Cardiac fibroblast (primary cell): ENCODE data around the gene CACFD1.

Source experiments
- DNase-seq, 2 donors: peaks; one replicate each; pipeline versions ENCODE4 v3.0.0 to v3.0.0-alpha.2; 2010; ENCODE audit warnings: low read depth in 2 of 2
- H3K4me3 ChIP-seq, 2 donors: replicated peaks in 1 of 2; 1 replicate in 1 of 2; 2 replicates in 1 of 2; pipeline ENCODE4 v1.5.1; 2011; ENCODE audit warnings: low read depth in 2 of 2, low read length in 2 of 2, mild to moderate bottlenecking in 2 of 2, moderate library complexity in 1 of 2
- TF ChIP-seq, protein P1 (sequence below): IDR thresholded peaks from one replicate; pipeline ENCODE4 v1.5.1; 2011; ENCODE audit warnings: low read depth, mild to moderate bottlenecking, low read length, inconsistent platforms

Gene CACFD1

DNA sequence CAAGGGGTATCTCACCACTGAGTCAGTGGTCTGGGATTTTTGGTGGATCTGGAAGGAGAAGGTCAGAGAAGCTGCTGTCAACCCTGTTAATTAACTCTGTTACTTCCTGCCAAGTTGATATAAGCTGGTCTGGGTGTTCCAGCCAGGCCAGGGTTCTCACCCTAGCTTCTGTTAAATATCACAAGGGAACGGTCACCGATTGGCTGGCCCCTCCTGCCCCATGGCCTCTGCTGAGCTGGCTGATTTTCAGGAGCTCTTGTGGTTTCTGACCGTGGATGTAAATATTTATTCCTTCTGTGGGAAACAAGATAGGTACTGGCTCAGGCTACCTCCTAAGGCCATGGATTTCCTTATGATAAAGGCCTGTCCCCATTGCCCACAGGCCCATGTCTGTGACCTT is 36.6 kb upstream of the CACFD1 start:
- H3K4me3 ChIP-seq: no peak overlapping the region
- TF ChIP-seq, protein P1, sequence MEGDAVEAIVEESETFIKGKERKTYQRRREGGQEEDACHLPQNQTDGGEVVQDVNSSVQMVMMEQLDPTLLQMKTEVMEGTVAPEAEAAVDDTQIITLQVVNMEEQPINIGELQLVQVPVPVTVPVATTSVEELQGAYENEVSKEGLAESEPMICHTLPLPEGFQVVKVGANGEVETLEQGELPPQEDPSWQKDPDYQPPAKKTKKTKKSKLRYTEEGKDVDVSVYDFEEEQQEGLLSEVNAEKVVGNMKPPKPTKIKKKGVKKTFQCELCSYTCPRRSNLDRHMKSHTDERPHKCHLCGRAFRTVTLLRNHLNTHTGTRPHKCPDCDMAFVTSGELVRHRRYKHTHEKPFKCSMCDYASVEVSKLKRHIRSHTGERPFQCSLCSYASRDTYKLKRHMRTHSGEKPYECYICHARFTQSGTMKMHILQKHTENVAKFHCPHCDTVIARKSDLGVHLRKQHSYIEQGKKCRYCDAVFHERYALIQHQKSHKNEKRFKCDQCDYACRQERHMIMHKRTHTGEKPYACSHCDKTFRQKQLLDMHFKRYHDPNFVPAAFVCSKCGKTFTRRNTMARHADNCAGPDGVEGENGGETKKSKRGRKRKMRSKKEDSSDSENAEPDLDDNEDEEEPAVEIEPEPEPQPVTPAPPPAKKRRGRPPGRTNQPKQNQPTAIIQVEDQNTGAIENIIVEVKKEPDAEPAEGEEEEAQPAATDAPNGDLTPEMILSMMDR: no peak
- DNase-seq: peak in 1 of 2 donors; percentile 28

DNA sequence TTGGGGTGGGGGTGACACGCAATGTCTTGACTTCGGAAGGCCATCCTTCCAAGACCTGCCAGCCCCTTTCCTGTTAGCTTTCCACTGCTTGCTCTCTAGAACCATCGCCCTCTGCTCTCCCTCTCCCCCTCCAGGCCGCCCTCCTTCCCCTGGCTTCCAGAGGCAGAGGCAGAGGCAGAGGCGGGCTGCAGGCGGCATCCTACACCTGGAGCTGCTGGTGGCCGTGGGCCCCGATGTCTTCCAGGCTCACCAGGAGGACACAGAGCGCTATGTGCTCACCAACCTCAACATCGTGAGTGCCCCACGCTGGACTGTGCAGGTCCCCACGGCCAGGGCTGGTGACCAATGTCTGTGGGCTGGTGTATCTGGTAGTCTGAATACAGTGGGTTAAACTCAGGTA is 35.6 kb upstream of the CACFD1 start:
- DNase-seq: no peak
- no peak overlapping the region for H3K4me3 ChIP-seq
- TF ChIP-seq, protein P1: no peak

DNA sequence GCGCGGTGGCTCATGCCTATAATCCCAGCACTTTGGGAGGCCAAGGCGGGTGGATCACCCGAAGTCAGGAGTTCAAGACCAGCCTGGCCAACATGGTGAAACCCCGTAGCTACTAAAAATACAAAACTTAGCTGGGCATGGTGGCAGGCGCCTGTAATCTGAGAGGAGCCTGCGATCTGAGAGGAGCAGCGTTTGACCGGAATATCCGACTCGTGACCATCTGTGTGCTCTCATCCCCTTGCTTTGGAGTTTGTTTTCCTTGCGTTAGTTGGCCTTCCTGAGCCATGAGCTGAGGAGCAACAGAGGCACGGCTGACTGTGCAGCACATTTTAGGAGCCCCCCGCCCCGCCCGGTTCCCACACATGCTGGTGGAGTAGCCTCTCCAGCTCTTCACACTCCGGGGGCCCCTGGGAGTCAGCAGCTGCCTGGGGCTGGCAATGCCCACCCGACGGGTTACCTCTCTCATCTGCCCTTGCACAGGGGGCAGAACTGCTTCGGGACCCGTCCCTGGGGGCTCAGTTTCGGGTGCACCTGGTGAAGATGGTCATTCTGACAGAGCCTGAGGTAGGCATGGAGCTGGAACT is 34.6 kb upstream of the CACFD1 start:
- TF ChIP-seq, protein P1: no peak

DNA sequence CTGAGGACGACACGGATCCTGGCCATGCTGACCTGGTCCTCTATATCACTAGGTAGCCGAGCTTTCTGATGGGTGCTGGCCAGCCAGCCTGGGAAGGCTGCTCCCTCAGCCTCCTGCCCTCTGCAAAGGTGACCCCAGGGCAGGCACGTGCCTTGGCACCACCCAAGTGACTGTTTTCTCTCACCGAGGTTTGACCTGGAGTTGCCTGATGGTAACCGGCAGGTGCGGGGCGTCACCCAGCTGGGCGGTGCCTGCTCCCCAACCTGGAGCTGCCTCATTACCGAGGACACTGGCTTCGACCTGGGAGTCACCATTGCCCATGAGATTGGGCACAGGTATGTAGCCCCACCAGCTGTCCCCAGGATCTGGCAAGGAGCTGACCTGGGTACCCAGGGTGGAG is 33.8 kb upstream of the CACFD1 start:
- no peak for DNase-seq
- H3K4me3 ChIP-seq: no peak overlapping the region
- TF ChIP-seq, protein P1: no peak

More for the DNA sequence above, 34.6 kb upstream of the CACFD1 start:
- no peak overlapping the region for H3K4me3 ChIP-seq
- DNase-seq: no peak

DNA sequence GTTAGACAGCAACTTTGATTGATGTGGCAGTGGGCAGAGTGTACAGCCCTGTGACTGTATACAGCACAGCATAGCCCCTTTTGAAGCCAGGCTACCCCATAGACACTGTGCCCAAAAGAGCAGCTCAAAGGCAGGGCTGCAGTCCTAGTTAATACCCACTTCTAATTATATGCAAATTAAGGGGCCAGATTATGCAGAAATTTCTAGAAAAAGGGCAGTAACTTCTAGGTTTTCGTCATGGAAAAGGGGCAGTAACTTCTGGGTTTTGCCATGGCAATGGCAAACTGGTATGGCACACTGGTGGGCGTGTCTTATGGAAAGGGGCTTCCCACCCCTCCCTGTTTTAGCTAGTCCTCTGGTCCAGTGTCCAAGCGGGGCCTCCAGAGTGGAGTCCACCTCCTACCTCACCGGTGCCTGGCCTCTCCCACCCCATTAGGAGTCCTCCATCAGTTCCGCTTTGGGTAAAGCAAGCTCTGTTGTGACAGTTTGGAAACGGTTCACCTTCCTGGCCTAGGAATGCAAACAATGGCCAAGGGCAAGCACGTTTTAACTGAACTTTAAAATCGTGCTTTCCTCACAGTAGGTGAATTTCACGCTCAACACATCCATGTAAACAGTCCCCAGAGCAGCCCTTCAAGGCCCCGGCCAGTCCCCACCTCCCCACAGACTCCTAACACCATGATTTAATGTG is 32.0 kb upstream of the CACFD1 start:
- DNase-seq: no peak
- H3K4me3 ChIP-seq: peak overlapping the region in 1 of 2 donors; percentile 29
- TF ChIP-seq, protein P1: no peak

DNA sequence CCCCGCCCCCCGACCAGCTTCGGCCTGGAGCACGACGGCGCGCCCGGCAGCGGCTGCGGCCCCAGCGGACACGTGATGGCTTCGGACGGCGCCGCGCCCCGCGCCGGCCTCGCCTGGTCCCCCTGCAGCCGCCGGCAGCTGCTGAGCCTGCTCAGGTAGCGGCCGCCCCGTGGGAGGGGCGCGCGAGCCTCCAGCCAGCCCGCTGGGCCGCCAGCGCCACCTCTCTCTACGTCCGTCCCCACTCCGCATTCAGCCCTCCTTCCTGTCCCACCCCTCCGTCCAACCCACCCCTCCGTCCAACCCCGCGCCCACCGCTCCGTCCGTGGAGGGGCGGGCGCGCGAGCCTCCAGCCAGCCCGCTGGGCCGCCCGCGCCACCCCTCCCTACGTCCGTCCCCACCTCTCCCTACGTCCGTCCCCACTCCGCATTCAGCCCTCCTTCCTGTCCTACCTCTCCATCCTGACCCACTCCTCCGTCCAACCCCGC is 31.1 kb upstream of the CACFD1 start:
- peak overlapping the region in 1 of 2 donors; percentile 13 for H3K4me3 ChIP-seq
- TF ChIP-seq, protein P1: no peak
- DNase-seq: peak in 1 of 2 donors; percentile 6
